Measurements from ENCODE around the gene FXYD1.

The FXYD1 gene

DNA sequence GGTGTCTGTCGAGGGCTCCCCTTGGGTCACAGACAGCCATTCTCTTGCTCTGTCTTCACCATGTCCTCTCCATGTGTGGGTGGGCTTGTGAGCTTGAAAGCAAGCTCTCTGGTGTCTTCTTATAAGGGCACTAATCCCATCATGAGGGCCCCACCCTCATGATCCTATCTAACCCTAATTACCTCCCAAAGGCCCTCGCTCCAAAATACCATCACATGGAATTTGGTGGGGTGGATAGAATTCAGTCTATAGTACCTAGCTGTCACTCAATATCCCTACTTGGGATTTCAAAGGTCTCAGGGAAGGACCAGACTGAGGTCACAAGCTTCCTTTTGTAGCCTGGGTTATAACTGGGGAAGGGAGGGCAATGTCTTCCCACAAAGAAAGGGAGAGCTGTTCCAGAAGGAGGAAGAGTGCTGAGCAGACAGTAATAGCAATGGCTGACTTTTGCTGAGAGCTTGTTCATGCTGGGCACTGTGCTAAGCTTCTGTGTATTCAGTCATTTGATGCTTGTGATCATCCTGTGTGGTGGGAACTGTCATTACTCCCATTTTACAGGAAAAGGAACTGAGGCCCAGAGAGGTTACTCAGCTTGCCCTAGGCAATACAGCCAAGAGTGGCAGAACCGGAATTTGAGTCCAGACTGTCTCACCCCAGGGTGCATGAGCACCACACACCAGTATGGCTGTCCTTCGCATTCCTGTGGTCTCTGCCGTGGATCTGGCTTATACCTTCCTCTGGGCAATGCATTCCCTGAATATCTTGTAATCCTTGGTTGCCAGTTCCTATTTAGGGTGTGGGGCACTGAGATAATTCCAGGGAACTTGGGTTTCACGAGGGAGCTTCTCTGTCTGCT lies 24.1 kb downstream of the FXYD1 start:
- DNase-seq (ENCODE audit: low read depth): peak; percentile 86

DNA sequence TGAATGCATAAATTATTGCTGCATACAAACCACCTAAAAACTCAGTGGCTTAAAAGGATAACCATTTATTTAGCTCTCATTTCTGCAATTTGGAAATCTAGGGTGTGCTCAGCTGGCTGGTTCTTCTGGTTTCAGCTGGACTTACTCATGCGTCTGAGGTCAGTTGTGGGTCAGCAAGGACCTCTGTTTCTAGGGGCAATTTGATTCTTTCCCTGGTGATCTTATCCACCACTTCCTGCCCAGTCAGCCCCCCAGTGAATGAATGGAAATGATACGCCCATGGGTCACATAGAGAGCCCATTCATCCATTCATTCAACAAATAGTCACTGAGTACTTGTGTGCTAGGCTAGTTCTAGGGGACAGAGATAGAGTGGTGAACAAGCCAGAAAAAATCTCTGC lies 25.8 kb downstream of the FXYD1 start:
- no peak for DNase-seq (ENCODE audit: low read depth)

DNA sequence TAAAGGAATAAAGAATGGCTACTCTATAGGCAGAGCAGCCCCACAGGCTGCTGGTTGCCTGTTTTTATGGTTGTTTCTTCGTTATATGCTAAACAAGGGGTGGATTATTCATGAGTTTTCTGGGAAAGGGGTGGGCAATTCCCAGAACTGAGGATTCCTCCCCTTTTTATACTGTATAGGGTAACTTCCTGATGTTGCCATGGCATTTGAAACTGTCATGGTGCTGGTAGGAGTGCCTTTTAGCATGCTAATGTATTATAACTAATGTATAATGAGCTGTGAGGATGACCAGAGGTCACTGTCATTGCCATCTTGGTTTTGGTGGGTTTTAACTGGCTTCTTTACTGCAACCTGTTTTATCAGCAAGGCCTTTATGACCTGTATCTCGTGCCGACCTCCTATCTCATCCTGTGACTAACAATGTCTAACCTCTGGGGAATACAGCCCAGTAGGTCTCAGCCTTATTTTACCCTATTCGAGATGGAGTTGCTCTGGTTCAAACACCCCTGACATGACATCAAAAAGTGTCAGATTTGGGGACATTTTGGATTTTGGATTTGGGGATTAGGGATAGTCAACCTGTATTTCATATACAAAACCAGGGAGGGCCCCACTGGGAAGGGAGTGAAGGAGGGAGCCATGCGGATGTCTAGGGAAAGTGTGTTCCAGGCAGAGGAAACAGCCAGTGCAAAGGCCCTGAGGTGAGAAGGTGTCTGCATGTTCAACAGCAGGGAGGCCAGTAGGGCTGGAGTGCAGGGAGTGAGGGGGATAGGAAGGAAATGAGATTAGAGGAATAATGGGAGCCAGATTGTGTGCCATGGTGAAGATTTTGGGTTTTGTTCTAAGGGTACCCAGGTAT lies 26.8 kb downstream of the FXYD1 start:
- no peak for DNase-seq (ENCODE audit: low read depth)

GRCh38 chr19:35166100-35167063 lies 27.8 kb downstream of the FXYD1 start:
- DNase-seq (ENCODE audit: low read depth): no peak

DNA sequence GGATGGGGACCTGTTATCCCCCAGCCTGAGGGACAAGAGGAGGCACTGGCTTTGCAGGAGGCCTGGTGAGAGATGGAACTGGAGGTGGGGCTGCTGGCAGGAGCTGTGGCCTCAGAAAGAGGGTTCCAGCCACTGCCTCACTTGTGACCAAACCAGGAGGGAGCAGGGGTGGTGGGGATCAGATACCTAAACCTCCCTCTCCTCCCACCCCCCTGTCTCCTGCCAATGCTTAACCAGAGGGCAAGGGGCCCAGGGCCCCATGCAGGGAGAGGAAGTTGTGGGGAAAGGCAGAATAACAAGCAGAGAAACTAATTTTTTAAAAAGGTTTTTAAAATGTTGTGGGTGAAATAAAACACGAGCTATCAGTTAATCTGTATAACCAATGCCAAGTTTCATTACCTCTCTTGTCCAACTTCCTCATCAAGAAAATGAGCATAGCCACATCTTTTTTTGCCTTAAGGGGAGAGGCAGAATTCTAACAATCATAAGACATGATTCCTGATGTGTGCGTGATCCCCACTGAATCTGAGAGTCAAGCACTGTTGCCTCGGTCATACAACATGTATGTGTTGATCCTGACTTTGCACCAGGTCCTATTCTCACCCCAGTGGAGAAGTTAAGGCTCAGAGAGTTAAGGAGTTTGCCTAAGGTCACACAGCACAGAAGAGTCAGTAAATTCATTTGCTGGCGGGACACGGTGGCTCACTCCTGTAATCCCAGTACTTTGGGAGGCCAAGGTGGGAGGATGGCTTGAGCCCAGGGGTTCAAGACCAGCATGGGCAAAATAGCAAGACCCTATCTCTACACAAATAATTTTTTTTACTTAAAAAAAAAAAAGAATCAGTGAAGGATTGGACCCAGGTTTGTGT lies 28.9 kb downstream of the FXYD1 start:
- DNase-seq (ENCODE audit: low read depth): no peak

DNA sequence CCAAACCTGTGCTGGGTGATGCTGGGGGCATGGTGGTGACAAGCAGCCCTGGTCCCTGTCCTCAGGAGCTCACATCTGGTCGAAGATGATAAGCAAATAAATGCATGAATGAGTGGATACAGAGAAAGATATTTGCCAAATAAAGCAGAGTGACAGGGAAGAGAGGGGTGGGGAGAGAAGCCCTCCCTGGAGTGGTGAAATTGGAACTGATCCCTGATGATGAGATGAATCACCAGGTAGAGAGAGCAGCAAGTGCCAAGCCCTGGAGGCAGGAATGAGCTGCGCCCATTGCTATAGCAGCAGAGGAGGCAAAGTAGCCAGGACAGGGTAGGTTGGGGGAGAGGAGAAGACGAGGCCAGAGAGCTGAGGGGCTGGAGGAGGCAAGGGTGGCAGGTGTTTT lies 29.6 kb downstream of the FXYD1 start:
- DNase-seq (ENCODE audit: low read depth): peak; percentile 59

- no peak for DNase-seq (ENCODE audit: low read depth)
Measured at GRCh38 chr19:35169221-35169995, 30.8 kb downstream of the FXYD1 start.

DNA sequence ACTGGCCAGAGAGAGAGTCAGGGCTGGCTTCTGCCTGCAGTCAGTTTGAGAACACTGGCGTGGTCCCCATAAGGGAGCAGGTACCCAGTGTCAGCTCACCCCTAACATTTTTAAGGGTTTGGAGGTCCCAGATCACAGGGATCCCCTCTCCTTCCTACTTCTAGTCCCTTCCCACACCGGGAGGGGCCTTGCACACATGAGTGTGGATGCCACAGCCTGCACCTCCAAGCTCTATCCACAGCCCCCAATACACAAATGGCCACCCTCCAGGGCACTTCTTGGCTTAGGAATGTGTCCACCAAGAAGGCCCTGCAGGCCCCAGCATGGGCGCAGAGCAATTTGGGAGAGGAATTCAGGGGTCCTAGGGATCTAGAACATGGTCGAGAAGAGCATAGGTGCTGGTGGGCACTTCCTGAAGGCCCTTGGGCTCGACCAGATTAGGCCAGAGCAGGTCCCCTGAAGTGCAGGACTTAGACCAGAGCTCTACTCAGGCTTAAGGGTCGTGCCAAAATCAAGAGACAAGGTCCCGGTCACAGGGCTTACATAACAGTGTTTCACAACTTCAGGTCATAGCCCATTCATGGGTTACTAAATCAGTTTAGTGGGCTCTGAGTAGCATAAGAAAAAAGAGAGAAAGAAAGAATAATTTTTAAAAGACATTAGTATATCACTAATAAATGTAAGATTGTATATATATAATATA lies 31.9 kb downstream of the FXYD1 start:
- no peak for DNase-seq (ENCODE audit: low read depth)

DNA sequence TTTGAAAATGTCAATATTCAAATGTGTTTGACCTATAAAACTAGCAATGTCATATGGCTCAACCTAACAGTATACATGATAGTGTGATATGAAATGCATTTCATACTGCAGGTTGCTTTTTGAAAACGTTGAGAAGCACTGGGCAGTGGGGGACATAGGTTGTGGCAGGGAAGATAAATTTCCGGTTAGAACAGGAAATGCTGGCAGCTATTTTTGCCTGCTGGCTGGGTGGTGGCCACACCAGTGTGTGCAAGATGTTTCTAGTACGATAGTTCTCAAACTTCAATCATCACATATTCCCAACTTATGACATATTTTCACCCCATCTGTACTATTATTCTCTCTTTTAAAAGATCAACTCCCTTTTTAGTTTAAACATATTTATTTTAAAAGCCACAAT lies 33.1 kb downstream of the FXYD1 start:
- no peak for DNase-seq (ENCODE audit: low read depth)

DNA sequence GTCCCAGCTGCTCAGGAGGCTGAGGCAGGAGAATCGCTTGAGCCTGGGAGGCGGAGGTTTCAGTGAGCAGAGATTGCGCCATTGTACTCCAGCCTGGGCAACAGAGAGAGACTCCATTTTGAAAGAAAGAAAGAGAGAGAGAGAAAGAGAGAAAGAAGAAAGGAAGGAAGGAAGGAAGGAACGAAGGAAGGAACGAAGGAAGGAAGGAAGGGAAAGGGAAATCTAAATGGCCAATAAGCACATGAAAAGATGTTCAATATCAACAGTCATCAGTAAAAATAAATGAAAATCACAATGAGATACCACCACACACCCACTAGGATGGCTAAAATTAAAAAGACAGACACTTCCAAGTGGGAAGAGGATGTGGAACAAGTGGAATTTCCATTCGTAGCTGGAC lies 35.6 kb downstream of the FXYD1 start:
- no peak for DNase-seq (ENCODE audit: low read depth)

DNA sequence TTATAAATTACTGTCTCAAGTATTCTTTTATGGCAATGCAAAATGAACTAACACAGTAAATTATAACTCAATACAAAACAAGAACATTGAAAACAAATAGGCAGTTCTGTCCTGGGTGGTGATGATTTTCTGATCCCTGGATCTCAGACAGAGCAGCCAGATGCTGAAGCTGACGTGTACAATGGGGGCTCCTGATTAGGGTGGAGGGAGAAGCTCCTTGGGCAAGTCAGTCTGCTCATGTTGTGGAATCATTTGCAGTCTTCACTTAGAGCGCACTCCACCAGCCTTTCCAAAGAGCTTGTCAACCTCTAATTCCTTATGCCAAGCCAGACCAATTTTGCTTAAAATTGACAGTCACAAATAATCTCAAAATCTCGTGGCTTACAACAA lies 37.6 kb downstream of the FXYD1 start:
- DNase-seq (ENCODE audit: low read depth): no peak

GRCh38 chr19:35177377-35178274 lies 39.0 kb downstream of the FXYD1 start:
- DNase-seq (ENCODE audit: low read depth): no peak

DNA sequence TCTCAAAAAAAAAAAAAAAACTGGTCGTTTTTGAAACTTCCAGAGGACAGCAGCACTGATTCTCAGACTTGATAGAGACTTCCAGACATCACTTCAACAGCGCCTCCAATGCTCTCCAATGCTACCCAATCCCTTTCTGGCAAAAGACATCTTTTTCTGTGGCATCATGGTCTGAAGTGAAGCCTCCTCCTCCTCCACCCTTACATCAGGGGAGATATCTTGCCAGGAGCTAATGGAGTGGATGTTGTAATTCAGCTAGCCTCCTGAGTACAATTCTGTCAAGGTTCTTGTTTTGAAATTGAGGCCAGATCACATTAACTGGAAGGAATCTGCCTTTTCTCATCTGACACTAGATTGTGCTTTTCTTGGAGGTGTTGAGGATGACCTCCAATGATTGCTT lies 40.1 kb downstream of the FXYD1 start:
- DNase-seq (ENCODE audit: low read depth): no peak

- no peak for DNase-seq (ENCODE audit: low read depth)
Measured at GRCh38 chr19:35179830-35180229, 41.2 kb downstream of the FXYD1 start.

- DNase-seq (ENCODE audit: low read depth): no peak
Measured at GRCh38 chr19:35181387-35181786, 42.8 kb downstream of the FXYD1 start.

DNA sequence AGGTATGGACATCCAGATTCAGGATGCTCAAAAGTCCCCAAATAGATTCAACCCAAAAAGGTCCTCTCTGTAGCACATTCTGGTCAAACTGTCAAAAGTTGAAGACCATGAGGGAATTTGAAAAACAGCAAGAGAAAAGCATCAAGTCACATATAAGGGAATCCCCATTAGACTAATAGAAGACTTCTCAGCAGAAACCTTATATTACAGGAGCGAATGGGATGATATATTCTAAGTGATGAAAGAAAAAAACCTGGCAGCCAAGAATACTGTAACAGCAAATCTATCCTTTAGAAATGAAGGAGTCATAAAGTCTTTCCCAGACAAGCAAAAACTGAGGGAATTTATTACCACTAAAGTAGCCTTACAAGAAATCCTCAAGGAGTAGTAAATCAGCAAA lies 45.6 kb downstream of the FXYD1 start:
- DNase-seq (ENCODE audit: low read depth): no peak

DNA sequence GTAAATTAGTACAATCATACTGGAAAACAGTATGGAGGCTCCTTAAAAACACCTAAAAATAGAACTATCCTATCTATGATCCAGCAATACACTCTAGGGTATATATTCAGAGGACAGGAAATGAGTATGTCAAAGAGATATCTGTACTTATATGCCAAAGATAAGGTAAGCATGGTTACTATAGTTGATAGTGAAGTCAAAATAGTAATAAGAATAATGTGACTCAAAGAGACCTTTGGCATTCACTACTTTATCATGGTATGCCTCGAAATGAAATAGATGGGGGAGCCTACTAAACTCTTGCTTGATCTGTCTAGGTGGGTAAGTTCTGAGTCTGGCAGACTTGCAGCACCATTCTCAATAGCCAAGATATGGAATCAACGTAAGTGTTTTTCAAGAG lies 46.3 kb downstream of the FXYD1 start:
- DNase-seq (ENCODE audit: low read depth): no peak

All from EH (cell line).